ENCODE data around the gene CNRIP1. TPM values are rescaled to one million over a fixed set of nuclear protein-coding genes. Genes with fewer than 3 reads are reported as not detected.

Gene CNRIP1
- total RNA-seq, 1 experiment from 2014 or later, result 1.4 TPM

GRCh38 chr2:68368654-68369336, 49.0 kb upstream of the CNRIP1 start:
- Mint-ChIP-seq H3K4me1 (peaks cover 7% of the 10 kb centered on the region), H3K36me3 (no peaks in the 10 kb centered on the region), H3K4me3 (no peak overlapping the region), H3K27me3 (ENCODE audit: low read depth) (peaks cover 4% of the 10 kb centered on the region), H3K9me3 (0 out of 2 replicates have a peak, but pooled peaks cover 3% of the 10 kb centered on the region), H3K27ac (no peak overlapping the region)
- CTCF ChIA-PET, result interaction anchor here (0.7 to 1.5 kb wide), 2 partner anchors 9 to 73 kb away, joined by 3 to 5 read pairs; no protein-coding TSS in a partner anchor
- POLR2A ChIA-PET, result no interaction called here
- TF ChIP-seq MYBL2 (CRISPR knock-in tag; IDR thresholded peaks at IDR 0.05) (no peak), ZNF232 (CRISPR knock-in tag; IDR thresholded peaks at IDR 0.05) (no peak), FOXK1 (CRISPR knock-in tag; IDR thresholded peaks at IDR 0.05) (no peak), E2F1 (CRISPR knock-in tag; IDR thresholded peaks at IDR 0.05) (no peak), HMGXB4 (CRISPR knock-in tag; IDR thresholded peaks at IDR 0.05) (no peak), ZNF425 (CRISPR knock-in tag; conservative IDR thresholded peaks at IDR 0.05) (no peak)
- TF ChIP-seq, protein P1, sequence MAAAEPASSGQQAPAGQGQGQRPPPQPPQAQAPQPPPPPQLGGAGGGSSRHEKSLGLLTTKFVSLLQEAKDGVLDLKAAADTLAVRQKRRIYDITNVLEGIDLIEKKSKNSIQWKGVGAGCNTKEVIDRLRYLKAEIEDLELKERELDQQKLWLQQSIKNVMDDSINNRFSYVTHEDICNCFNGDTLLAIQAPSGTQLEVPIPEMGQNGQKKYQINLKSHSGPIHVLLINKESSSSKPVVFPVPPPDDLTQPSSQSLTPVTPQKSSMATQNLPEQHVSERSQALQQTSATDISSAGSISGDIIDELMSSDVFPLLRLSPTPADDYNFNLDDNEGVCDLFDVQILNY (CRISPR knock-in tag; IDR thresholded peaks at IDR 0.05), result no peak
- no peak for DNase-seq (ENCODE audit: low spot score)
- no peak for ATAC-seq

DNA sequence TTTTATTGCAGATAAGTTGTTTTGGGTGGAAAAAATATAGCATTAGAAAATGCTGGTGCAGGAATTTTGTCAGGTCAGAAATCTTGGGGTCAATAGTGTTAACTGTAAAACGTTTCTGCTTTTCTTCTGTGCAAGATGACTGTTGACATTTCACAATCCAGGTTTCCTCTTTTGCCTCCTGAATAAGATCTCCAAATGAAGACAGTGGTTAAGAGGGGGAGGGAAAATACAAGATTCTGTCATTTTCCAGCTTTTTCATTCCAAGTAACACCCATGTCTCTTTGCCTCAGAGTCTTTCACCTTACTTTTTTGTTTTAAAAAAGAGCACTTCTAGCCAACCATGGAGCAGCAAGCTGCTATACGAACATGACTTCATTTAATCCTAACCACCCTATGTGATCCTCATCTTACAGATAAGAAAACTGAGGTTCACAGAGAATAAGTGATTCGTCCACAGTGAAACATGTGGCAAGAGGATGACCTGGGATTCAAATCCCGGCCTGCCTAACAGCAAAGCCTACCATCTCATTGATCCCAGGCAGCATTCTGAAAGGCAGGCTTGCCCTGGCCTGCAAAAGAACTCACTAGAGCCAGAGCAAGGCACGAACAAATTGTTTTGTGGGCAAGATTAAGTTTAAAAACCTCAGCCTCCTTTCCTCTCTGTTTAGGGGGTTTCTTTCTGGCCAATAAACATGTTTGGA, 48.4 kb upstream of the CNRIP1 start:
- Mint-ChIP-seq H3K36me3 (no peaks in the 10 kb centered on the region), H3K4me3 (no peak overlapping the region), H3K4me1 (peaks cover 7% of the 10 kb centered on the region), H3K27ac (no peak overlapping the region), H3K9me3 (0 out of 2 replicates have a peak, but pooled peaks cover 3% of the 10 kb centered on the region), H3K27me3 (ENCODE audit: low read depth) (peaks cover 11% of the 10 kb centered on the region)
- ChIA-PET CTCF (interaction anchor here (0.7 to 1.5 kb wide), 2 partner anchors 8 to 74 kb away, joined by 3 to 5 read pairs; no protein-coding TSS in a partner anchor), POLR2A (no interaction called here)
- DNase-seq (ENCODE audit: low spot score), result no peak
- TF ChIP-seq AR (CRISPR knock-in tag; IDR thresholded peaks at IDR 0.05), result no peak
- no peak for ATAC-seq

DNA sequence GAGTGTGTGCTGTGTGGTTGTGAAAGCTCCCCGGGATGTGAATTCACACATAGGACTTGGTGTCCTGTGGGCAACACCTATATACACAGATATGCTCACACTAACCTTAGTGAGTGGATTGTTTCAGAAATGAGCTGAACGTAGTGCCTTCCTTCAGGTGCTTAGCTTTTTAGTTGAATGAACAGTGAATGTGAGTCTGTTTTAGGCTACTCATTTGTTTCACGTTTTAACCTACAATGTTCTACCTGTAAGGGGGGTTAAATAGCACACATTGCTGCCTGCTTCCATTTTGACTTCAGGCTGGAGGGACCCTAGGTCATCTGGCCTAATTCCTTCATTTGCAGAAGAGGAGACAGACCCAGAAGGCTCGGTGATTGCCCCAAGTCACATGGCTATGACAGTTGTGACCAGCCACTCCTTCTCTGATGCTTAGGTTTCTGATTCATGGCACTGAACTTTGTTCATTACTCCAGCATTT, 46.4 kb upstream of the CNRIP1 start:
- POLR2A ChIA-PET, result no interaction called here
- TF ChIP-seq, protein P2, sequence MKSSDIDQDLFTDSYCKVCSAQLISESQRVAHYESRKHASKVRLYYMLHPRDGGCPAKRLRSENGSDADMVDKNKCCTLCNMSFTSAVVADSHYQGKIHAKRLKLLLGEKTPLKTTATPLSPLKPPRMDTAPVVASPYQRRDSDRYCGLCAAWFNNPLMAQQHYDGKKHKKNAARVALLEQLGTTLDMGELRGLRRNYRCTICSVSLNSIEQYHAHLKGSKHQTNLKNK (CRISPR knock-in tag; IDR thresholded peaks at IDR 0.05), result no peak
- no peak overlapping the region for H3K4me3 Mint-ChIP-seq
- CTCF ChIA-PET, result interaction anchor here (1.8 to 3.5 kb wide), 2 partner anchors 8 to 76 kb away, joined by 5 to 9 read pairs; no protein-coding TSS in a partner anchor
- H3K9me3 Mint-ChIP-seq, result peaks cover 9% of the 10 kb centered on the region
- H3K27me3 Mint-ChIP-seq (ENCODE audit: low read depth), result peaks cover 25% of the 10 kb centered on the region
- no peaks in the 10 kb centered on the region for H3K36me3 Mint-ChIP-seq
- ATAC-seq (no peak), DNase-seq (ENCODE audit: low spot score) (no peak)
- peaks cover 6% of the 10 kb centered on the region for H3K4me1 Mint-ChIP-seq
- H3K27ac Mint-ChIP-seq, result no peak overlapping the region
